Lung (tissue), 12 donors: ENCODE results near the gene FLT1. TPM values are rescaled to one million over a fixed set of nuclear protein-coding genes. Genes with fewer than 3 reads are reported as not detected.

Source experiments
- ATAC-seq: fragments of 200-7000 bp; cut with Tn5 transposase; one replicate; pipeline ENCODE4 v1.9.1; 2020; ENCODE audit warnings: moderate number of reproducible peaks; ENCODE audit not compliant: insufficient read depth, low FRiP score
- DNase-seq, 3 donors: peaks; one replicate each; pipeline ENCODE4 v3.0.0-alpha.2; 2013 to 2017
- H3K27ac ChIP-seq, 2 donors: one replicate each; pipeline ENCODE4 v1.5.1; 2013; ENCODE audit warnings: mild to moderate bottlenecking in 2 of 2, moderate library complexity in 2 of 2, control low read depth in 1 of 2, inconsistent platforms in 1 of 2, low read depth in 1 of 2, low read length in 1 of 2
- H3K27me3 ChIP-seq, 3 donors: one replicate each; pipeline ENCODE4 v1.5.1; 2013; ENCODE audit warnings: low read length in 2 of 3; ENCODE audit not compliant: control insufficient read depth in 3 of 3, insufficient read depth in 3 of 3
- H3K36me3 ChIP-seq, 4 donors: one replicate each; pipeline ENCODE4 v1.5.1; 2013; ENCODE audit warnings: low read length in 4 of 4, mild to moderate bottlenecking in 1 of 4, moderate library complexity in 1 of 4; ENCODE audit not compliant: control insufficient read depth in 4 of 4, insufficient read depth in 4 of 4
- H3K4me1 ChIP-seq, 5 donors: one replicate each; pipeline ENCODE4 v1.5.1; 2013; ENCODE audit warnings: low read length in 5 of 5, mild to moderate bottlenecking in 2 of 5, moderate library complexity in 1 of 5; ENCODE audit not compliant: control insufficient read depth in 5 of 5, insufficient read depth in 5 of 5
- H3K4me3 ChIP-seq: one replicate; pipeline ENCODE4 v1.5.1; 2013; ENCODE audit warnings: mild to moderate bottlenecking, control low read depth, moderate library complexity
- H3K9ac ChIP-seq, 2 donors: one replicate each; pipeline ENCODE4 v1.5.1; 2013; ENCODE audit warnings: low read length in 2 of 2, control low read depth in 1 of 2; ENCODE audit not compliant: insufficient read depth in 1 of 2
- H3K9me3 ChIP-seq, 4 donors: one replicate each; pipeline ENCODE4 v1.5.1; 2013; ENCODE audit warnings: low read length in 3 of 4, mild to moderate bottlenecking in 1 of 4, moderate library complexity in 1 of 4; ENCODE audit not compliant: control insufficient read depth in 4 of 4, insufficient read depth in 3 of 4
- CTCF ChIP-seq: IDR thresholded peaks from 2 replicates; pipeline ENCODE4 v1.5.1; 2012; ENCODE audit warnings: mild to moderate bottlenecking; ENCODE audit errors: control extremely low read depth, extremely low read depth
- WGBS, 2 donors: extraction: QIAGEN DNeasy Blood & Tissue Kit; methylation state at CpG; one replicate each; pipeline ENCODE4 v1.1.7; 2013; 5-methylcytosine and 5-hydroxymethylcytosine counted together
- polyA plus RNA-seq, 2 donors: library from polyadenylated mRNA; stranded (reverse); fragments of 200-250 nt; gene quantifications; one replicate each; pipeline ENCODE4 v1.2.1, GENCODE V29; 2013
- total RNA-seq, 2 donors: library from RNA; depleted of rRNA in 1 of 2; stranded (reverse); fragments of >200 nt in 1 of 2; gene quantifications; one replicate each; pipeline ENCODE4 v1.2.1, GENCODE V29; 2014 to 2021
- donor health status: control.
- donor health status: control.
- donor health status: Bipolar disorder and iron deficiency.
- donor health status: healthy.
- donor health status: DM: yes; HTN: yes; CAD: no.

The FLT1 gene
- total and polyA plus RNA-seq, 4 donors, result 4.7 to 71.3 (median 42.2) TPM

- Histone ChIP-seq H3K27ac (no peak overlapping the region), H3K9me3 (peaks cover 0 to 11% (median 4%) of the 10 kb centered on the region in 4 donors), H3K36me3 (no peaks in the 10 kb centered on the region), H3K27me3 (peaks cover 0 to 4% (median 0%) of the 10 kb centered on the region in 3 donors), H3K4me1 (no peaks in the 10 kb centered on the region), H3K9ac (no peak overlapping the region), H3K4me3 (no peak overlapping the region)
- TF ChIP-seq CTCF, result no peak
- no peak for ATAC-seq
- WGBS, 2 donors, result 77 to 82% methylated on average over 2 of the region's 2 CpGs
- no peak for DNase-seq
Observed at GRCh38 chr13:28541966-28542365, 47.0 kb upstream of the FLT1 start.

- TF ChIP-seq CTCF, result no peak
- H3K4me3 ChIP-seq, result no peak overlapping the region
- no peak overlapping the region for H3K27ac ChIP-seq
- H3K9me3 ChIP-seq, result peaks cover 0 to 13% (median 4%) of the 10 kb centered on the region in 4 donors
- H3K36me3 ChIP-seq, result no peaks in the 10 kb centered on the region
- no peak overlapping the region for H3K9ac ChIP-seq
- H3K27me3 ChIP-seq, result peaks cover 0 to 4% (median 0%) of the 10 kb centered on the region in 3 donors
- DNase-seq, result no peak
- H3K4me1 ChIP-seq, result no peaks in the 10 kb centered on the region
- WGBS, 2 donors, result 63 to 80% methylated on average over 6 of the region's 6 CpGs
- no peak for ATAC-seq
Observed at GRCh38 chr13:28540612-28541011, 45.7 kb upstream of the FLT1 start.

GRCh38 chr13:28539625-28540286 is 44.8 kb upstream of the FLT1 start:
- Histone ChIP-seq H3K27me3 (peaks cover 0 to 4% (median 0%) of the 10 kb centered on the region in 3 donors), H3K9ac (no peak overlapping the region), H3K9me3 (peaks cover 0 to 17% (median 4%) of the 10 kb centered on the region in 4 donors), H3K4me1 (no peaks in the 10 kb centered on the region), H3K4me3 (no peak overlapping the region), H3K36me3 (no peaks in the 10 kb centered on the region), H3K27ac (no peak overlapping the region)
- DNase-seq (no peak), ATAC-seq (no peak)
- no peak for TF ChIP-seq CTCF
- WGBS, 2 donors, result 87% methylated on average over 2 of the region's 2 CpGs

GRCh38 chr13:28538932-28539331 is 44.0 kb upstream of the FLT1 start:
- peaks cover 0 to 4% (median 0%) of the 10 kb centered on the region in 3 donors for H3K27me3 ChIP-seq
- no peak overlapping the region for H3K27ac ChIP-seq
- no peaks in the 10 kb centered on the region for H3K36me3 ChIP-seq
- no peak for DNase-seq
- peaks cover 0 to 20% (median 3%) of the 10 kb centered on the region in 4 donors for H3K9me3 ChIP-seq
- no peak for ATAC-seq
- TF ChIP-seq CTCF, result no peak
- H3K4me3 ChIP-seq, result no peak overlapping the region
- WGBS, 2 donors, result 50 to 65% methylated on average over 3 of the region's 3 CpGs
- no peak overlapping the region for H3K9ac ChIP-seq
- H3K4me1 ChIP-seq, result peaks cover 0 to 1% (median 0%) of the 10 kb centered on the region in 5 donors
